Measurements from ENCODE around the gene MIEF1. TPM values are rescaled to one million over a fixed set of nuclear protein-coding genes. Genes with fewer than 3 reads are reported as not detected.

MIEF1 gene
- total RNA-seq, 4 donors from 2014 or later = 19.7 to 21.7 (median 20.9) TPM

- Histone ChIP-seq H3K4me1 (peaks cover 0 to 6% (median 0%) of the 10 kb centered on the region in 4 donors), H3K4me3 (no peak overlapping the region), H3K36me3 (no peaks in the 10 kb centered on the region), H3K27ac (replicated peaks in 1 of 4) (no peak overlapping the region), H3K9me3 (no peaks in the 10 kb centered on the region), H3K27me3 (peaks cover 0 to 61% (median 0%) of the 10 kb centered on the region in 4 donors)
- WGBS = 15% methylated on average over 11 of the region's 11 CpGs
- intact Hi-C loops (cut with DNase I) = no loop called here
- no peak for TF ChIP-seq EP300 (IDR thresholded peaks at IDR 0.05)
- TF ChIP-seq, protein P1, sequence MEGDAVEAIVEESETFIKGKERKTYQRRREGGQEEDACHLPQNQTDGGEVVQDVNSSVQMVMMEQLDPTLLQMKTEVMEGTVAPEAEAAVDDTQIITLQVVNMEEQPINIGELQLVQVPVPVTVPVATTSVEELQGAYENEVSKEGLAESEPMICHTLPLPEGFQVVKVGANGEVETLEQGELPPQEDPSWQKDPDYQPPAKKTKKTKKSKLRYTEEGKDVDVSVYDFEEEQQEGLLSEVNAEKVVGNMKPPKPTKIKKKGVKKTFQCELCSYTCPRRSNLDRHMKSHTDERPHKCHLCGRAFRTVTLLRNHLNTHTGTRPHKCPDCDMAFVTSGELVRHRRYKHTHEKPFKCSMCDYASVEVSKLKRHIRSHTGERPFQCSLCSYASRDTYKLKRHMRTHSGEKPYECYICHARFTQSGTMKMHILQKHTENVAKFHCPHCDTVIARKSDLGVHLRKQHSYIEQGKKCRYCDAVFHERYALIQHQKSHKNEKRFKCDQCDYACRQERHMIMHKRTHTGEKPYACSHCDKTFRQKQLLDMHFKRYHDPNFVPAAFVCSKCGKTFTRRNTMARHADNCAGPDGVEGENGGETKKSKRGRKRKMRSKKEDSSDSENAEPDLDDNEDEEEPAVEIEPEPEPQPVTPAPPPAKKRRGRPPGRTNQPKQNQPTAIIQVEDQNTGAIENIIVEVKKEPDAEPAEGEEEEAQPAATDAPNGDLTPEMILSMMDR (IDR thresholded peaks at IDR 0.05) = no peak
- TF ChIP-seq POLR2A (IDR thresholded peaks at IDR 0.05; ENCODE audit: low read depth) = no peak
- no peak for TF ChIP-seq POLR2AphosphoS5 (IDR thresholded peaks at IDR 0.05)
- no peak for DNase-seq (ENCODE audit: extremely low spot score)
These were observed 41.0 kb downstream of the MIEF1 start for GRCh38 chr22:39543095-39543494.

DNA sequence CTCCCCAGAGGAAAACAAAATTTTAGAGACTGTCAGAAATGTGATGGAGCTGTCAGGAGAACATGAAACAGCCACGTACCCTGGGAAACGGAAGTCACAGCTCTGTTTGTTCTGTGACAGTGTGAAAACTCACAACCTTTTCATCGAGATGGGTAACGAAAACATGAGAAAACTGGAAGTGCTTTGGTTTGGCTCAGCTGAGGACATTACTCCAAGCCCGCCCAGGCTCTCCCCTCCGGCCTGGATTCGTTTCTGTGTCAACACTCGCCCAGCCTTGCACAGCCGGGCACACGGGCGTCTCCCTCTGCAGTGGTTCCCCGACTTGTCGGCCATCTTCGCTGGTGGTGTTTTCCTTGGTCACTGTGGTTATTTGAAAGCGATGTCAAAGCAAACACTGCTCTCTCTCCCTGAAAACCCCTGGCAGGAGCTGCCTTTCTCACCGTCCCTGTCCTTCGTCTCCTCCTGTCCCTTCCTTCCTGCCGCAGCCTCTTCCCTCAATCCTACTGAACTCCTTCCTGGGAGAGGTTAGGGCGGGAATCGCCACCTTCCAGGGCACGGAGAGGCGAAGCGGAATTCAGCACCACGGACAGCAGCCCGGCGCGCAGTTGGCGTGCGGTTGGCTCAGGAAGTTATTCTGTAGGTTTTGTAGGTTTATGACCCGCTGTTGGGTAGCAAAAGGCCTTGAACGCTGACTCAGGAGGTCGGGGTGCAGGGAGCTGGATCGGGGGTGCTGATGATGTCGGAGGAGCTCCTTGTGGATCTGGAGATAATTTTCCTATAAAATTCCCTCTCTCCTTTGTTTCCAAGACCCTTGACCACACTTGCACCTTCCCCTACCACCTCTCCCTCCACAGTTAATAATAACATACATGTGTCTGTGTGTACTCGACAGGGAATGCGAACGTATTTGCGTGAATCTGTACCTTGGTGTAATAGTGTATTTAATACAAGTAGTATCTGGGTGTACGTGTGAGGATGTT is 43.6 kb downstream of the MIEF1 start:
- no peak overlapping the region for H3K4me3 ChIP-seq
- H3K36me3 ChIP-seq = no peaks in the 10 kb centered on the region
- TF ChIP-seq, protein P1 (IDR thresholded peaks at IDR 0.05) = no peak
- no peak for TF ChIP-seq POLR2AphosphoS5 (IDR thresholded peaks at IDR 0.05)
- TF ChIP-seq EP300 (IDR thresholded peaks at IDR 0.05) = no peak
- TF ChIP-seq POLR2A (IDR thresholded peaks at IDR 0.05; ENCODE audit: low read depth) = no peak
- peaks cover 0 to 87% (median 3%) of the 10 kb centered on the region in 4 donors for H3K27me3 ChIP-seq
- H3K27ac ChIP-seq (replicated peaks in 1 of 4) = no peak overlapping the region
- peaks cover 0 to 6% (median 0%) of the 10 kb centered on the region in 4 donors for H3K4me1 ChIP-seq
- intact Hi-C loops (cut with DNase I) = no loop called here
- DNase-seq (ENCODE audit: extremely low spot score) = no peak
- WGBS = 39% methylated on average over 34 of the region's 39 CpGs
- no peaks in the 10 kb centered on the region for H3K9me3 ChIP-seq

DNA sequence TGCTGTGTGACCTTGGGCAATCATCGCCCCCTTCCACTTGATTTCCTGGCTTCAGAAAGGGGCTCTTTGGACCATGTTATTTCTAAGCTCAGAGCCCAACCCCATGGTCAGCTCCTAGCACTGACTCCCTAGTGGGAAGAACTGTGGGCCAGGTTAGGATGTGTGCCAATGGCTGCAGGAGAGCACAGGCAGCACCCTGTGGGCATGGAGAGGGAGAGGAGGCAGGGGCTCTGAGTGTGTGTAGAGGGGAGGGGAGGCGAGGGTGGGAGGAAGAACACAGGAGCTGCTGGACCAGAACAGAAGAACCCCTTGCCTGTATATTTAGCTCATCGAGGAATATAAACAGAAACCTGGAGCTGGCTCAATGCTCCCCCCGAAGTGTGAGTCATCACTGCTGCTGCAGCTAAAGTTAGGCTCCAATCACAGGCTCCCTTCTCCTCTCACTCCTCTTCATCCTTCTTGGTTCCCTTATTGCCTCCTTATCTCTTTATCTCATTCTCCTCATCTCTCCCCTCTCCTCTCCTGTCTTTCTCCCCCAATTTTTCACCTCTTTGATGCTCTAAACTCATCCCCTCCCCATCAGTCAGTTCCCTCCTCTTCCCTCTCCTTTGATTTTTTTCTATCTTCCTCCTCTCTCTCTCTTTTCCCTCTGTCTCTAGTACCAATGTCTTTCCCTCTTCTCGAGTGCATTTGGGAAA is 44.9 kb downstream of the MIEF1 start:
- no peak for DNase-seq (ENCODE audit: extremely low spot score)
- intact Hi-C loops (cut with DNase I) = no loop called here
- Histone ChIP-seq H3K27ac (replicated peaks in 1 of 4) (no peak overlapping the region), H3K27me3 (peaks cover 0 to 96% (median 3%) of the 10 kb centered on the region in 4 donors), H3K4me3 (no peak overlapping the region), H3K9me3 (no peaks in the 10 kb centered on the region), H3K4me1 (peaks cover 0 to 6% (median 0%) of the 10 kb centered on the region in 4 donors), H3K36me3 (no peaks in the 10 kb centered on the region)
- 50% methylated on average over 5 of the region's 5 CpGs for WGBS
- TF ChIP-seq EP300 (IDR thresholded peaks at IDR 0.05) (no peak), POLR2AphosphoS5 (IDR thresholded peaks at IDR 0.05) (no peak)

- Histone ChIP-seq H3K27ac (replicated peaks in 1 of 4) (no peak overlapping the region), H3K4me3 (no peak overlapping the region), H3K27me3 (peaks cover 0 to 96% (median 3%) of the 10 kb centered on the region in 4 donors), H3K36me3 (no peaks in the 10 kb centered on the region), H3K4me1 (peaks cover 0 to 6% (median 0%) of the 10 kb centered on the region in 4 donors), H3K9me3 (no peaks in the 10 kb centered on the region)
- TF ChIP-seq POLR2AphosphoS5 (IDR thresholded peaks at IDR 0.05) = no peak
- no peak for TF ChIP-seq POLR2A (IDR thresholded peaks at IDR 0.05; ENCODE audit: low read depth)
- no peak for TF ChIP-seq EP300 (IDR thresholded peaks at IDR 0.05)
- TF ChIP-seq, protein P1 (IDR thresholded peaks at IDR 0.05) = no peak
- no peak for DNase-seq (ENCODE audit: extremely low spot score)
- 44% methylated on average over 2 of the region's 2 CpGs for WGBS
- intact Hi-C loops (cut with DNase I) = no loop called here
These were observed 45.5 kb downstream of the MIEF1 start for GRCh38 chr22:39547587-39547947.

GRCh38 chr22:39553429-39553828 is 51.3 kb downstream of the MIEF1 start:
- H3K36me3 ChIP-seq = no peaks in the 10 kb centered on the region
- 100% methylated on average over 3 of the region's 3 CpGs for WGBS
- peaks cover 3 to 82% (median 23%) of the 10 kb centered on the region in 4 donors for H3K27me3 ChIP-seq

More at GRCh38 chr22:39553429-39553828, 51.3 kb downstream of the MIEF1 start:
- Histone ChIP-seq H3K27ac (replicated peaks in 1 of 4) (no peak overlapping the region), H3K4me1 (peaks cover 7 to 16% (median 13%) of the 10 kb centered on the region in 4 donors), H3K9me3 (no peaks in the 10 kb centered on the region), H3K4me3 (no peak overlapping the region)
- DNase-seq (ENCODE audit: extremely low spot score) = no peak
- no peak for TF ChIP-seq POLR2A (IDR thresholded peaks at IDR 0.05; ENCODE audit: low read depth)
- TF ChIP-seq, protein P1 (IDR thresholded peaks at IDR 0.05) = no peak
- TF ChIP-seq EP300 (IDR thresholded peaks at IDR 0.05) = no peak
- TF ChIP-seq POLR2AphosphoS5 (IDR thresholded peaks at IDR 0.05) = no peak
- intact Hi-C loops (cut with DNase I) = no loop called here

Measured in esophagus muscularis mucosa (tissue), 4 donors.